Measurements from ENCODE around the gene KLHDC10.
"Not testable (repeated sequence)": the region's sequence is repeated elsewhere in the genome, so short reads cannot be mapped to it uniquely, and the experiment has no call there.

KLHDC10 gene

GRCh38 chr7:130069978-130070860 is at the start of gene KLHDC10:
Gene KLHDC10, plus strand, starts transcription at chr7:130070534. Its CDS starts 110 bp downstream, at chr7:130070644.
- Mint-ChIP-seq H3K36me3 (ENCODE audit: low read depth) (peaks cover 8% of the 10 kb centered on the region), H3K4me3 (peak within 1 kb of the TSS; percentile 95), H3K27ac (peak within 1 kb of the TSS; percentile 66), H3K27me3 (no peaks in the 10 kb centered on the region), H3K4me1 (ENCODE audit: low read depth) (peaks cover 47% of the 10 kb centered on the region), H3K9me3 (no peaks in the 10 kb centered on the region)

- Mint-ChIP-seq H3K36me3 (ENCODE audit: low read depth) (peaks cover 68% of the 10 kb centered on the region), H3K4me1 (ENCODE audit: low read depth) (no peaks in the 10 kb centered on the region), H3K27ac (no peak overlapping the region), H3K4me3 (no peak overlapping the region), H3K27me3 (no peaks in the 10 kb centered on the region), H3K9me3 (no peaks in the 10 kb centered on the region)
These were observed 49.1 kb upstream of the KLHDC10 start for GRCh38 chr7:130021105-130021834.

- Mint-ChIP-seq H3K27me3 (no peaks in the 10 kb centered on the region), H3K27ac (no peak overlapping the region), H3K36me3 (ENCODE audit: low read depth) (peaks cover 73% of the 10 kb centered on the region), H3K4me1 (ENCODE audit: low read depth) (no peaks in the 10 kb centered on the region), H3K4me3 (no peak overlapping the region), H3K9me3 (no peaks in the 10 kb centered on the region)
These were observed 48.2 kb upstream of the KLHDC10 start for GRCh38 chr7:130022115-130022514.

GRCh38 chr7:130022623-130023175 is 47.6 kb upstream of the KLHDC10 start:
- no peaks in the 10 kb centered on the region for H3K27me3 Mint-ChIP-seq
- H3K4me3 Mint-ChIP-seq = no peak overlapping the region
- H3K27ac Mint-ChIP-seq = no peak overlapping the region
- H3K36me3 Mint-ChIP-seq (ENCODE audit: low read depth) = peaks cover 76% of the 10 kb centered on the region
- no peaks in the 10 kb centered on the region for H3K4me1 Mint-ChIP-seq (ENCODE audit: low read depth)
- no peaks in the 10 kb centered on the region for H3K9me3 Mint-ChIP-seq

- H3K27ac Mint-ChIP-seq = no peak overlapping the region
- H3K9me3 Mint-ChIP-seq = no peaks in the 10 kb centered on the region
These were observed 45.9 kb upstream of the KLHDC10 start for GRCh38 chr7:130024390-130024789.

GRCh38 chr7:130032698-130033097 is 37.6 kb upstream of the KLHDC10 start:
- H3K27me3 Mint-ChIP-seq = no peaks in the 10 kb centered on the region
- no peaks in the 10 kb centered on the region for H3K9me3 Mint-ChIP-seq
- H3K4me1 Mint-ChIP-seq (ENCODE audit: low read depth) = no peaks in the 10 kb centered on the region
- H3K36me3 Mint-ChIP-seq (ENCODE audit: low read depth) = peaks cover 55% of the 10 kb centered on the region
- H3K4me3 Mint-ChIP-seq = no peak overlapping the region
- H3K27ac Mint-ChIP-seq = no peak overlapping the region

More at GRCh38 chr7:130024390-130024789, 45.9 kb upstream of the KLHDC10 start:
- Mint-ChIP-seq H3K27me3 (no peaks in the 10 kb centered on the region), H3K4me1 (ENCODE audit: low read depth) (no peaks in the 10 kb centered on the region), H3K4me3 (no peak overlapping the region), H3K36me3 (ENCODE audit: low read depth) (peaks cover 66% of the 10 kb centered on the region)

- Mint-ChIP-seq H3K4me3 (no peak overlapping the region), H3K36me3 (ENCODE audit: low read depth) (peaks cover 53% of the 10 kb centered on the region), H3K4me1 (ENCODE audit: low read depth) (no peaks in the 10 kb centered on the region), H3K9me3 (no peaks in the 10 kb centered on the region), H3K27ac (no peak overlapping the region), H3K27me3 (no peaks in the 10 kb centered on the region)
These were observed 32.6 kb upstream of the KLHDC10 start for GRCh38 chr7:130037703-130038102.

GRCh38 chr7:130040576-130040975 is 29.8 kb upstream of the KLHDC10 start:
- peaks cover 52% of the 10 kb centered on the region for H3K36me3 Mint-ChIP-seq (ENCODE audit: low read depth)
- H3K9me3 Mint-ChIP-seq = no peaks in the 10 kb centered on the region

GRCh38 chr7:130047831-130048230 is 22.5 kb upstream of the KLHDC10 start:
- no peaks in the 10 kb centered on the region for H3K9me3 Mint-ChIP-seq
- no peaks in the 10 kb centered on the region for H3K27me3 Mint-ChIP-seq
- peaks cover 14% of the 10 kb centered on the region for H3K4me1 Mint-ChIP-seq (ENCODE audit: low read depth)
- H3K4me3 Mint-ChIP-seq = no peak overlapping the region
- H3K27ac Mint-ChIP-seq = no peak overlapping the region
- H3K36me3 Mint-ChIP-seq (ENCODE audit: low read depth) = peaks cover 24% of the 10 kb centered on the region

More at GRCh38 chr7:130040576-130040975, 29.8 kb upstream of the KLHDC10 start:
- Mint-ChIP-seq H3K27ac (no peak overlapping the region), H3K27me3 (no peaks in the 10 kb centered on the region), H3K4me1 (ENCODE audit: low read depth) (no peaks in the 10 kb centered on the region), H3K4me3 (no peak overlapping the region)

- Mint-ChIP-seq H3K4me3 (no peak overlapping the region), H3K4me1 (ENCODE audit: low read depth) (peaks cover 14% of the 10 kb centered on the region), H3K9me3 (no peaks in the 10 kb centered on the region), H3K36me3 (ENCODE audit: low read depth) (peaks cover 19% of the 10 kb centered on the region), H3K27ac (no peak overlapping the region), H3K27me3 (peaks cover under 1% of the 10 kb centered on the region)
These were observed 21.4 kb upstream of the KLHDC10 start for GRCh38 chr7:130048906-130049305.

- not testable (repeated sequence) for H3K9me3 Mint-ChIP-seq; H3K27ac Mint-ChIP-seq; H3K36me3 Mint-ChIP-seq (ENCODE audit: low read depth); H3K27me3 Mint-ChIP-seq; H3K4me3 Mint-ChIP-seq
- H3K4me1 Mint-ChIP-seq (ENCODE audit: low read depth) = peaks cover 14% of the 10 kb centered on the region
These were observed 18.1 kb upstream of the KLHDC10 start for GRCh38 chr7:130052250-130052649.

- H3K36me3 Mint-ChIP-seq (ENCODE audit: low read depth); H3K9me3 Mint-ChIP-seq; H3K27me3 Mint-ChIP-seq; H3K27ac Mint-ChIP-seq; H3K4me1 Mint-ChIP-seq (ENCODE audit: low read depth); H3K4me3 Mint-ChIP-seq: not testable (repeated sequence)
These were observed 15.1 kb upstream of the KLHDC10 start for GRCh38 chr7:130055198-130055597.

- H3K4me1 Mint-ChIP-seq (ENCODE audit: low read depth) = no peaks in the 10 kb centered on the region
- no peak overlapping the region for H3K4me3 Mint-ChIP-seq
- H3K27ac Mint-ChIP-seq = no peak overlapping the region
- no peaks in the 10 kb centered on the region for H3K9me3 Mint-ChIP-seq
- peaks cover 13% of the 10 kb centered on the region for H3K27me3 Mint-ChIP-seq
- no peaks in the 10 kb centered on the region for H3K36me3 Mint-ChIP-seq (ENCODE audit: low read depth)
These were observed 8.1 kb upstream of the KLHDC10 start for GRCh38 chr7:130062246-130062645.

- no peaks in the 10 kb centered on the region for H3K36me3 Mint-ChIP-seq (ENCODE audit: low read depth)
- H3K4me1 Mint-ChIP-seq (ENCODE audit: low read depth) = no peaks in the 10 kb centered on the region
- no peak overlapping the region for H3K27ac Mint-ChIP-seq
- no peak overlapping the region for H3K4me3 Mint-ChIP-seq
- no peaks in the 10 kb centered on the region for H3K9me3 Mint-ChIP-seq
- H3K27me3 Mint-ChIP-seq = peaks cover 13% of the 10 kb centered on the region
These were observed 7.3 kb upstream of the KLHDC10 start for GRCh38 chr7:130063036-130063435.

GRCh38 chr7:130064580-130064926 is 5.8 kb upstream of the KLHDC10 start:
- H3K4me3 Mint-ChIP-seq; H3K27ac Mint-ChIP-seq; H3K36me3 Mint-ChIP-seq (ENCODE audit: low read depth); H3K9me3 Mint-ChIP-seq; H3K4me1 Mint-ChIP-seq (ENCODE audit: low read depth): not testable (repeated sequence)
- peaks cover 11% of the 10 kb centered on the region for H3K27me3 Mint-ChIP-seq

Measured in stimulated activated naive CD8-positive, alpha-beta T cell treated with anti-CD3 and anti-CD28 coated beads, Interleukin-15, Interleukin-2, amounts not matched to agents 100 ng/mL and 50 ng/mL, for 24 hours (primary cell).